ENCODE data around the gene DRICH1.
"Not testable (repeated sequence)": the region's sequence is repeated elsewhere in the genome, so short reads cannot be mapped to it uniquely, and the experiment has no call there.

Gene DRICH1

DNA sequence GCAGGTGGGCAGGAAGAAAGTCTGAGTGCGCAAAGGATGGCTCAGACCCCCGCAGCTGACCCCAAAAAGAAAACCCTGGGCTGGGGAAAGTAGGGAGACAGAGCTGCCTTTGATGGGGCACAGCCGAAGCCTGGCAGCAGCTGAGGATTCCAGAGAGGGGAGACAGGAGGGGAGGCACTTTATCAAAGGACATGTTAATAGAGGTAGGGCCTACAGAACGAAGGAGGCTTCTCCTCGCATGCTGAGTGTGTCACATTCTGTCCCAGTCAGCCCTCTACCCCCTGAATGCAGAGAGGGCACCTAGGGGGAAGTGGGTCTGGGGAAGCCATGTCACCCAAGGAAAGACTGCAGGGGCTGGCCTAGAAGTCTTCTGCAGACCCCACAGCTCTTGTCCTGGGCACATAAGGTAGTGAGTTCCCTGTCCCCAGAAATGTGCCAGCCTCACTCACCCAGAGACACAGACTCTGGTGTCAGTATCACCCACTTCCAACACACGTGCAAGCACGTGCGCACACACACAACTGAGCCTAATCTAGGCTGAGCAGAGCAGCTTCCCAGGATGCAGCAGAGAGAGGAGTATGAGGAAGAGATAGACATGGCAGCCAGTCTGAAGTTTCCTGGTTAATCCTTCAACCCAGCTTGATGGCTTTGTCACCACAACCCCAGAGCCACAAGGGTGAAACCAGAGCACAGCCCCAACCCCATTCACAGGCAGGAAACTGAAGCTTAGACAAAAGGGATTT, 40.4 kb upstream of the DRICH1 start:
- 88 to 93% methylated on average over 3 to 4 of the region's 8 CpGs for WGBS, 2 experiments (ENCODE audit: insufficient coverage in 2 of 2)

DNA sequence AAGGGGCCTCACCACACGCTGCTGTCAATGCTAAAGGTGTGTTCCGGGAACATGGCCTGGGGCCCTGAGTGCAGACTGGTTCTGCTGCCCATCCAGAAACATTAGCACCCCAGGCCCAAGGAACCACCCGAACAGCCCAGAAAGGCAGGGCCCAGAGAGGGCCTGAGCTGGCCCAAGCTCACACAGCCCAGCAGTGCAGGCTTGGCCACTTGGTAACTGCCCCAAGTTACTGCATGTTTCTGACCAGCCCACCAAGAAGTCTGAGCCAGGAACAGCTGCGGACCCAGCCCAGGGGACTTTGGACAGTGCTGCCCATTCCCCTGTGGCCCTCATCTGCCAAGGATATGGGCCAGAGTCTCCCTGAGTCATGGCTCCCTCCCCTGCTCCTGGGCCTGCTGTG, 39.3 kb upstream of the DRICH1 start:
- WGBS, 2 experiments (ENCODE audit: insufficient coverage in 2 of 2) = no CpG with 5 or more reads among the region's 4 CpGs
- not testable (repeated sequence) for H3K36me3 ChIP-seq (ENCODE audit: control insufficient read depth, insufficient read depth, low read length); H3K27ac ChIP-seq (ENCODE audit: low read depth, low read length, severe bottlenecking); H3K4me3 ChIP-seq (ENCODE audit: extremely low read depth, insufficient read depth, low read length, poor library complexity, severe bottlenecking); H3K4me1 ChIP-seq (ENCODE audit: control insufficient read depth, insufficient read depth, low read length, poor library complexity, severe bottlenecking); H3K9me3 ChIP-seq (ENCODE audit: control insufficient read depth, low read length)

More for the DNA sequence above, 40.4 kb upstream of the DRICH1 start:
- H3K4me3 ChIP-seq (ENCODE audit: extremely low read depth, insufficient read depth, low read length, poor library complexity, severe bottlenecking); H3K27ac ChIP-seq (ENCODE audit: low read depth, low read length, severe bottlenecking); H3K9me3 ChIP-seq (ENCODE audit: control insufficient read depth, low read length); H3K4me1 ChIP-seq (ENCODE audit: control insufficient read depth, insufficient read depth, low read length, poor library complexity, severe bottlenecking); H3K36me3 ChIP-seq (ENCODE audit: control insufficient read depth, insufficient read depth, low read length): not testable (repeated sequence)

DNA sequence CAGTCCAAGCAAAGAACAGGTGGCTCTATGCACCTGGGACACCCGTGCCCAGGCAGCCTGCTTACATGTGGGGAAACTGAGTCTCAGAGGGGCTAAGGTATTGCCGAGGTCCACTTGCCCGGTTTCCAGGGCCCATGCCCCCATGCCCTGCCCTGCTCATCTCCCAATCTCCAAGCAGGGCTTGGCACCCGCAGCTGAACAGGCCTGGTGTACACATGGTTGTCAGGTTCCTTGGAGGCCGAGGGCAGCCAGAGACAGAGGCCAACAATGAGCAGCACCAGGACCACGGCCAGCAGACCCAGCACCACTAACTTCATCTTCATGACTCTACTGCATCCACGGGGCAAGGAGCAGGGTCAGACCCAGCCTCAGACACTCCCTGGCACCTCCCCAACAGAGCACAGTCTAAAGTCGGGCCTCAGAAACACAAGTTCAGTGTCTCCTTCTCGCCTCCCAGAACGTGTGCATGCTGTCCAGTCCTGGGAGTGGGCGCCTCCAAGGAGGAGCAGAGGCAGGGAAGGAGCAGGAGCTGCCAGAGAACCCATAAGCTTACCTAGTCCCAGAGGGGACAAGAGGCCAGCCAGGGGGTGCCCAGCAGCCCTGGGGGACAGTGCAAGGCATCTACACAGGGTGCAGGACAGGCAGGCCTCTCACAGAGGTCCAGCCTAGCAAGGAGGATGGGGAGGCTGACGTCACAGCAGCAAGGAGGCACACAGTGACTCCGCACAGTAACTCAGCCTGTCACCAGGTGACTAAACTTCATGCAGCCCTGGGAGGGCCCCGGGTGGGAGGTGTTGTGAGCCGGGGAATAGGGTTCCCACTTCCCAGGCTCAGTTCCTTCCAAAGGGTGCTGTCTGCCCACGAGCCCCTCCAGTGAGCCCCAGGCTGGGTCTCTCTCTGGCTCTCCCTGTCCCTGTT, 38.5 kb upstream of the DRICH1 start:
- WGBS, 2 experiments (ENCODE audit: insufficient coverage in 2 of 2) = 78 to 93% methylated on average over 6 to 15 of the region's 16 CpGs
- no peak overlapping the region for H3K27ac ChIP-seq (ENCODE audit: low read depth, low read length, severe bottlenecking)
- H3K4me3 ChIP-seq (ENCODE audit: extremely low read depth, insufficient read depth, low read length, poor library complexity, severe bottlenecking) = no peak overlapping the region
- no peaks in the 10 kb centered on the region for H3K9me3 ChIP-seq (ENCODE audit: control insufficient read depth, low read length)
- H3K36me3 ChIP-seq (ENCODE audit: control insufficient read depth, insufficient read depth, low read length) = no peaks in the 10 kb centered on the region
- no peaks in the 10 kb centered on the region for H3K4me1 ChIP-seq (ENCODE audit: control insufficient read depth, insufficient read depth, low read length, poor library complexity, severe bottlenecking)

DNA sequence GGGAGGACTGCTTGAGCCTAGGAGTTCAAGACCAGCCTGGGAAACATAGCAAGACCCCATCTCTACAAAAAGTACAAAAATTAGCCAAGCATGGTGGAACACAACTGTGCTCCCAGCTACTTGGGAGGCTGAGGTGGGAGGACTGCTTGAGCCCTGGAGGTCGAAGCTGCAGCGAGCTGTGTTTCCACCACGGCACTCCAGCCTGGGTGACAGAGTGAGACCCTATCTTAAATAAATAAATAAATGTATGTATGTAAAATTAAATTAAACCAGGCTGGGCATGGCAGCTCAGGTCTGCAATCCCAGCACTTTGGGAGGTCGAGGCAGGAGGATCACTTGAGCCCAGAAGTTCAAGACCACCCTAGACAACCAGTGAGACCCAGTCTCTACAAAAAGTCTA, 28.3 kb upstream of the DRICH1 start:
- not testable (repeated sequence) for H3K4me3 ChIP-seq (ENCODE audit: extremely low read depth, insufficient read depth, low read length, poor library complexity, severe bottlenecking); H3K27ac ChIP-seq (ENCODE audit: low read depth, low read length, severe bottlenecking); H3K4me1 ChIP-seq (ENCODE audit: control insufficient read depth, insufficient read depth, low read length, poor library complexity, severe bottlenecking); H3K9me3 ChIP-seq (ENCODE audit: control insufficient read depth, low read length)
- peaks cover 31% of the 10 kb centered on the region for H3K36me3 ChIP-seq (ENCODE audit: control insufficient read depth, insufficient read depth, low read length)
- 92 to 100% methylated on average over 2 of the region's 4 CpGs for WGBS, 2 experiments (ENCODE audit: insufficient coverage in 2 of 2)

DNA sequence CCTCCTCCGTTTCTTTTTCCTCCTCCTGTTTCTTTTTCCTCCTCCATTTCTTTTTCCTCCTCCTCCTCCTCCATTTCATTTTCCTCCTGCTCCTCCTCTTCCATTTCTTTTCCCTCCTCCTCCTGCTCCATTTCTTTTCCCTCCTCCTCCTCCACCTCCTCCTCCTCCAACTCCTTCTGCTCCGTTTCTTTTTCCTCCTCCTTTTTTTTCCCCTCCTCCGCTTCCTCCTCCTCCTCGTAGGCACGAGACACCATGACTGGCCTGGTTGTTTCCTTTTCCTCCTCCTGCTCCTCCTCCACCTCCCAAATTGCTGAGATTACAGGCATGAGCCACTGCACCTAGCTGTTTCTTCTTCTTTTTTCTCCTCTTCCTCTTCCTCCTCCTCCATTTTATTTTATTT, 25.6 kb upstream of the DRICH1 start:
- Histone ChIP-seq H3K27ac (ENCODE audit: low read depth, low read length, severe bottlenecking) (no peak overlapping the region), H3K9me3 (ENCODE audit: control insufficient read depth, low read length) (peaks cover 6% of the 10 kb centered on the region), H3K4me1 (ENCODE audit: control insufficient read depth, insufficient read depth, low read length, poor library complexity, severe bottlenecking) (no peaks in the 10 kb centered on the region), H3K36me3 (ENCODE audit: control insufficient read depth, insufficient read depth, low read length) (peaks cover 23% of the 10 kb centered on the region), H3K4me3 (ENCODE audit: extremely low read depth, insufficient read depth, low read length, poor library complexity, severe bottlenecking) (no peak overlapping the region)
- WGBS, 2 experiments (ENCODE audit: insufficient coverage in 2 of 2) = 65 to 74% methylated on average over 4 to 5 of the region's 5 CpGs

DNA sequence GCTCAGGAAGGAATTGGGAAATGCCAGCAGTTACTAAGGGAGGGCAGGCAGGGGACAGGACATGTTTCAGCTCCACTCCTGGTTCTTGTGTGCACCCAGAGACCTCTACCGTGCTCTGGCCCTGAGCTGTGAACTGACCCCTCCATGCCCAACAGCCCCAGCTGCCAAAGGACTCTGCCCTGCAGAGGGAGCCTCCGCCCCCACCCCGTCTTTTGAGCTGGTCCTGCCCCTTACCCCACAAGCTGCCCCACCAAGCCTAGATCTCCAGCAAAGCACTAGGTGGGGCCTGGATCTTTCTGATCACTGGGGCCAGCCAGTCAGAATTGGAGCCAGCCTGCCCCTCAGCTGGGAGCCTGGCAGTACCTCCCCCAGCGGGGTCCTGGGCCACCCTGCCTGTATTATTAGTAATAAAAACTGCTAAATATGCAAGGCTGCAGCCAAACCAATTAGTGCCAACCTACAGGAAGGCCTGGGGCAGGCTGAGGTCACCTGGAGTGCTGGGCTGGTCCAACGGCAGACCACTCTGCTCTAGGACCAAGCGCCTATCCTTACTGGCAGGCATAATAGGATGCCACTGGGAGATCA, 23.9 kb upstream of the DRICH1 start:
- Histone ChIP-seq H3K36me3 (ENCODE audit: control insufficient read depth, insufficient read depth, low read length) (peaks cover 18% of the 10 kb centered on the region), H3K9me3 (ENCODE audit: control insufficient read depth, low read length) (no peaks in the 10 kb centered on the region)
- WGBS, 2 experiments (ENCODE audit: insufficient coverage in 2 of 2) = 86 to 92% methylated on average over 5 of the region's 6 CpGs

DNA sequence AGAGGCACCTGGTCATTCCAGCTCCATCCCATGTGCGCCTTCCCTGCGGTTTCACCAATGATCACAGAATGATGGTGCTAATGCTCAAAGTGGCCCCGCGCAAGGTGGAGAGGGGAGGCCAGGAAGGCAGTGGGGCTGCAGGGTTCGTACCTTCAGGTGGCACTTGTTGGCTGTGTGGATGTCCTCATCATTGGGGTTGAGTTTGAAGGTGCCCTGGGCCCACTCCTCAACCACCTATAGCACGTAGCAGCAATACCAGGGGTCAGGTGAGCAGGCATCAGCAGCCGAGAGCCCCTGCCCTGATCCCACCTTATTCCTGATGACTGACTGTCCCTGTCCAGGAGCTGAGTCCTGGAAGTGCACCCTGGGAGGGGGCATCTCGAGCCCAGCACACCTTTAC, 20.6 kb upstream of the DRICH1 start:
- Histone ChIP-seq H3K9me3 (ENCODE audit: control insufficient read depth, low read length) (no peaks in the 10 kb centered on the region), H3K4me1 (ENCODE audit: control insufficient read depth, insufficient read depth, low read length, poor library complexity, severe bottlenecking) (no peaks in the 10 kb centered on the region), H3K27ac (ENCODE audit: low read depth, low read length, severe bottlenecking) (no peak overlapping the region), H3K36me3 (ENCODE audit: control insufficient read depth, insufficient read depth, low read length) (peaks cover 2% of the 10 kb centered on the region), H3K4me3 (ENCODE audit: extremely low read depth, insufficient read depth, low read length, poor library complexity, severe bottlenecking) (no peak overlapping the region)
- WGBS, 2 experiments (ENCODE audit: insufficient coverage in 2 of 2) = 89 to 100% methylated on average over 4 to 6 of the region's 8 CpGs

More for the DNA sequence above, 23.9 kb upstream of the DRICH1 start:
- Histone ChIP-seq H3K4me3 (ENCODE audit: extremely low read depth, insufficient read depth, low read length, poor library complexity, severe bottlenecking) (no peak overlapping the region), H3K4me1 (ENCODE audit: control insufficient read depth, insufficient read depth, low read length, poor library complexity, severe bottlenecking) (no peaks in the 10 kb centered on the region), H3K27ac (ENCODE audit: low read depth, low read length, severe bottlenecking) (no peak overlapping the region)

DNA sequence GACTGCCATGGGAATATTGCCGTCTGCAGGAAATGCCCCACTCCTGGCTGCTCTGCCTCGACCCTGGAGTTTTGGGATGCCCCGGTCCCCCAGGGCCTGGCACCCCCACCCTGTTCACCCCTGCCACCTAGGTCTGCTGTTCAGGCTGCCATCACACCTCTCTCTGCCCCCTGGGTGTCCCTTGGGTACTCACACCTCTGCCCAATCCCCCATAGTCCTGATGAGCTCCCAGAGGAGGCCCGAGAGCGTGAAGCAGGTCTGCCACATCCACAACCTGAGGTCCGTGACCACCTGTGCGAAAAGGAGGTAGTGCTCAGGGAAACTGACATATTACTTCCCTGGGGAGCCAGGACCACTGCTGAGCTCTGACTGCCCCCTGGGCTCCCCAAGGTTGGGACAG, 20.2 kb upstream of the DRICH1 start:
- Histone ChIP-seq H3K4me3 (ENCODE audit: extremely low read depth, insufficient read depth, low read length, poor library complexity, severe bottlenecking) (no peak overlapping the region), H3K27ac (ENCODE audit: low read depth, low read length, severe bottlenecking) (no peak overlapping the region), H3K36me3 (ENCODE audit: control insufficient read depth, insufficient read depth, low read length) (peaks cover 2% of the 10 kb centered on the region), H3K9me3 (ENCODE audit: control insufficient read depth, low read length) (no peaks in the 10 kb centered on the region), H3K4me1 (ENCODE audit: control insufficient read depth, insufficient read depth, low read length, poor library complexity, severe bottlenecking) (no peaks in the 10 kb centered on the region)
- WGBS, 2 experiments (ENCODE audit: insufficient coverage in 2 of 2) = 96% methylated on average over 5 of the region's 7 CpGs

DNA sequence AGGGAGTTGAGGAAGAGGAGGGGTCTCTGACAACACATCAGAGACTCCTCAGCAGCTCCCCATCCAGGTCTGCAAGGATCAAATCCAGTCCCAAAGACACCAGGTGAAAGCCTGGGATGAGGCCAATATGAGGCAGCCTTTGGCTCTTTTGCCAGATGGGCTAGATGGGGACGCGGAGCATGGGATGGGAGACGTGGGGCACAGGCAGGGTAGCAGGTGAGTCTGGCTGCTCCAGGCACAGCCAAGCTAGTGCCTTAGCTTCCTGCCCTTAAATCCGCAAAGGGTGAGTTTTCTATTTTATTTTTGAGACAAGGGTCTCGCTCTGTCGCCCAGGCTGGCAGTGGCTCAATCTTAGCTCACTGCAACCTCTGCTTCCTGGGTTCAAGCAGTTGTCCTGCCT, 19.6 kb upstream of the DRICH1 start:
- Histone ChIP-seq H3K36me3 (ENCODE audit: control insufficient read depth, insufficient read depth, low read length) (peaks cover 2% of the 10 kb centered on the region), H3K9me3 (ENCODE audit: control insufficient read depth, low read length) (no peaks in the 10 kb centered on the region), H3K4me3 (ENCODE audit: extremely low read depth, insufficient read depth, low read length, poor library complexity, severe bottlenecking) (no peak overlapping the region), H3K4me1 (ENCODE audit: control insufficient read depth, insufficient read depth, low read length, poor library complexity, severe bottlenecking) (no peaks in the 10 kb centered on the region), H3K27ac (ENCODE audit: low read depth, low read length, severe bottlenecking) (no peak overlapping the region)
- WGBS, 2 experiments (ENCODE audit: insufficient coverage in 2 of 2) = 96 to 97% methylated on average over 5 of the region's 6 CpGs

DNA sequence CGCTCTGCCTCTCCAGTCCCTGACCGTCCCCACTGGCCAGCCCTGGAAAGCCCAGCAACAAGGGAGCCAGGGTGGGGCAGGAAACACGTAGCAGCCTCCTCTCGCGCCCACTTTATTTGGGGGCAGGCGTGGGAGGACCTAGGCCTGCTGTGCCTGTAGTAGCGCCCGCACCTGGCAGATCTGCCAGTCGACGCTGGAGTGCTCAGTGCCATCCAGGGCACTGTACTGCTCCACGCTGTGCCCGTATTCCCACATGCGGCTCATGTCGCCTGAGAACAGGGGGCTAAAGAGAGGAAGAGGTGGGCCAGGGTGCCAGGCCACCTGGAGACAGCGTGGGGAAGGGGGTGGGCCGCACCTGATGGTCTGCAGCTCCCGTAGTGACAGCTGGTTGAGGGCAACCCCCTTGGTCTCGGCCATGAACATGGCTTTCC, 17.0 kb upstream of the DRICH1 start:
- Histone ChIP-seq H3K4me1 (ENCODE audit: control insufficient read depth, insufficient read depth, low read length, poor library complexity, severe bottlenecking) (no peaks in the 10 kb centered on the region), H3K9me3 (ENCODE audit: control insufficient read depth, low read length) (no peaks in the 10 kb centered on the region), H3K4me3 (ENCODE audit: extremely low read depth, insufficient read depth, low read length, poor library complexity, severe bottlenecking) (no peak overlapping the region), H3K36me3 (ENCODE audit: control insufficient read depth, insufficient read depth, low read length) (no peaks in the 10 kb centered on the region), H3K27ac (ENCODE audit: low read depth, low read length, severe bottlenecking) (no peak overlapping the region)
- 92 to 94% methylated on average over 17 to 18 of the region's 18 CpGs for whole genome bisulfite sequencing, 2 experiments (ENCODE audit: insufficient coverage in 2 of 2)

Data from mesodermal cell (in vitro differentiated cells).